Measurements from ENCODE around the gene SREBF2.
A peak's percentile ranks its signal among the peaks of the same experiment; 100 is the strongest.
"Not testable (repeated sequence)": the region's sequence is repeated elsewhere in the genome, so short reads cannot be mapped to it uniquely, and the experiment has no call there.

The SREBF2 gene

DNA sequence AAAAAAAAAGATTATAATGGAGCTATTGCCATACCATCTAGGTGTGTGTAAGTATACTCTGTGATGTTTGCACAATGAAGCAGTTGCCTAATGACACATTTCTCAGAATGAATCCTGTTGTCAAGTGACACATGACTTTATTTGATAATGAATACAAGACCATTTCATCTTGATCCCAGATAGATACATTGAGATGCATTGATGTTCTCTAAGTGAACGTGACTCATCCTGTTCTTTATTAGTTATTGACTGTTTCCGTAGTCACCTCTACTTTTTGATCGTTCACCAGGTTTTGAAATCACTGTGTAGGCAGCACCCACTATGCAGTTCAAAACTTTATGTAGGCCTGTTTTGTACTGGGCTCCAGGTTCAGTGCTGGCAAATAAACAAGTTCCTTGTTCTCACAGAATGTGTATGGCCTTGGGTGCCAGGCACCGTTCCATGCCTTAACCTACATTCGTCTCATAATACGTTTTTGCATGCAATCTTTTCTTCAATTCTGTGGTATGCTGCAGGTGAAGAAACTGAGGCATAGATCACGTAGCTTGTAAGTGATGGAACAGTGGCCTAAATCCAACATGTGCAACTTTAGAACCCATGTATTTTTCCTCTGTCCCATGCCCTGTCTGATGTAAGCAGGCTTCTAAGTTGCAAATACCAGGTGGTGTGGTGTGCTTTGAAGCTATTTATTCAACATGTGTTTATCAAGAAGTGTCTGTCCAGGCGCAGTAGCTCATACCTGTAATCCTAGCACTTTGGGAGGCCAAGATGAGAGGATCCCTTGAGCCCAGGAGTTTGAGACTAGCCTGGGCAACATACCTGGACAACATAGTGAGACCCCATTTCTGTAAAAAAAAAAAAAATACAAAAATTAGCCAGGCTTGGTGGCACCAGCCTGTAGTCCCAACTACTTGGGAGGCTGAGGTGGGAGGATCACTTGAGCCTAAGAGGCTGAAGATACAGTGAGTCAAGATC, 10.4 kb downstream of the SREBF2 start:
- no peak for DNase-seq

- DNase-seq, result no peak
Measured at GRCh38 chr22:41844036-41844435, 11.1 kb downstream of the SREBF2 start.

DNA sequence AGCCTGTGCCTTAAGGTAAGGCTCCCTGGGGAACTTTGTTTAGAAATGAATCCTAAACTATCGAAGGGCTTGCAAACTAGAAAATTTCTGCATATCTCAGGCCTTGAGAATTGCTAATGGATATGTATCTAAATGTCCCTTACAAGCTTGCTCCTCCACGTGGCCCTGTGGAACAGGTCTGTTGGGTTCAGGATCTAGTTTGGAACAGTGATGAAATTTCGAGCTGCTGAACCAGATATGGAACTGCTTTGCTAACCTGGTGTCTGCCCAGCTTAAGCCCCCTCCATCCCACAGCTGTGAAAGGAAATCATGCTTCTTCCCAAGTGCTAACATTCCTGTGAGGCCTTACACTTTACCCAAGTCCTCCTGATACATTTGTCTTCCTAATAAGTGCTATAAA, 11.6 kb downstream of the SREBF2 start:
- DNase-seq, result no peak

DNA sequence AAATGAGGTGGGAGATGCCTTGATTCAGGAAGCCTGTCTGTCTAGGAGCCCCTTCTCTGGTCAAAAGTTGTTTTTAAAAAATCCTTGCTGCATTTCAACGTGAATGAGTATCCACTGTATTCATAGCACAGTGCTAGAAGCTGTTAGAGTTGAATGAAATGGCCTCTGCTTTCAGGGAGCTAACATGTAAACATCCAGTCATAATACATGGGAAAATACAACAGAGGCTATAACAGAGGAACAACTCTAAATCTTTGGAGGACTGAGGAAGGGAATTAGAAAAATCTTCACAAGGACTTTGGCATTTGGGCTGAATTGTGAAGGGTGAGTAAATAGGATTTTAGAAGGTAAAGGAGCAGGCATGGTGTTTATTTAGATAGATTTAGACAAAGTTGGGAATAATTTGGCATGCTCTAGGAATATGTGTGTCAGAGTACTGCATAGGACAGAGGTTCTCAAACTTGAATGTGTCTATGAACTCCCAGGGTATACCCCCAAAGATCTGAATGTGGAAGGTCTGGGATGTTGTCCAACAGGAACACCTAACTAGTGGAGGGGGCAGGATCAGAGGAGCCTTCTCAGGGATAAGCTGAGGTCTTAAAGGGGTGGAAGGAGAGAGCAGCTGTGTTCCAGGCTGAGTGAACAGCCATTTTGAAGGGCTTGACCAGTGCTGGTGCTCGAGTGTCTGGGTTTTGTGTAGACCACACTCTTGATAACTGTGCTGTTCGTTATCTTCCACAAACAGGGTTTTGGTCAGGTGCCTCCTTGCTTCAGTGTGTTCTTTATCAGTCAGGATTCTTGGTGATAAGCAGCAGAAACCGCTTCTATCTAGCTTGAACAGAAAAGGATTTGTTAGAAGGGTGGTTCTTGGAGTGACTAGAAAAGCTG, 12.7 kb downstream of the SREBF2 start:
- DNase-seq, result no peak

DNA sequence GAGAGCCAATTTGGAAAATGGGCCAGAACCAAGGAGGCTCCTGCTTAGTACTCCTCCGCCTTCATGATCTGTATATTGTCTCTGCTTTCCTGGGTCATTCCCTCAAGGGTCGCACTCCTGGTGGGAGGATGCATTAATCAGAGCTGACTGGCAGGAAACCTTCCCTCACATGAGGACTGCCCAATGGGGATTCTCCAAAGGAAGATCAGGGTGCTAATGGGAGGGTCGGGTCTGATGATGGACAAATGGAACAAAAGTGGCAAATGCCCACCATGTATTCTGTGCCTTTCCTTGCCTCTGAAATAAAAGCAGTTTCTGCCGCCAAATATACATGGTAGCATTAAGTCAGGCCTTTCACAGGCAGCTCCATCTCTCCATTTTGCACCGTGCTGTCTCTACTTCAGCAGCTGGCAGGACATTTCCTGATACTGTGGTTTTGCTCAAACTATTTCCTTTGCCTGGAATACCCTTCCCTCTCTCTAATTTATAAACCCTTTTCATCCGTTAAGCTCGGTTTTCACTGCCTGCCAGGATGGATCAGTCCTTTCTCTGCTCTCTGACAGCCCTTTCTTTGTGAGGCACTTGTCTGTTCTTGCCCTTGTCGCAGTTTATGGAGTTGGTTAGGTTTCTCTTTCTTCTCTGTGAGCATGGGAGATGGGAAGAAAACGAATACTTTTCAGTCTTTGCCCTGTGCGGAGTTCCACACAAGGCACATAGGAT, 13.5 kb downstream of the SREBF2 start:
- DNase-seq, result no peak

- no peak for DNase-seq
Measured at GRCh38 chr22:41847300-41847699, 14.4 kb downstream of the SREBF2 start.

GRCh38 chr22:41848468-41848867, 15.6 kb downstream of the SREBF2 start:
- DNase-seq, result no peak

- no peak for DNase-seq
Measured at GRCh38 chr22:41856469-41856868, 23.6 kb downstream of the SREBF2 start.

GRCh38 chr22:41857155-41857859, 24.4 kb downstream of the SREBF2 start:
- peak; percentile 84 to 86 for DNase-seq

DNA sequence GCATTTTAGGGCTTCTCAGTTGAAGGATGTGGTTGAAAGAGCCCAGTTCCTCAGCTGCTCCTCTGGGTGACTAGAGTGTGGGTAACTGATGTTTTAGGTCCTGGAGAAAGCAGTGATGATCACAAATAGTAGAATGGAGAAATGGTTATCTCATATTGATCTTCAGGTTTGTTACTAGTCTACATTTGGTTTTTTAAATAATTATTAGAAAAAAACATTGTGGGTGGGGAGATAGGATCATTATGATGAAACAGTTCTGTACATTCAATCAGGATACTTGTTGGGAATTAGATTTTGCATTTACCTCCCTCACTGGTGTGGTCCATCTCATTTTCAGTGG, 24.9 kb downstream of the SREBF2 start:
- DNase-seq, result no peak

GRCh38 chr22:41862160-41862529, 29.2 kb downstream of the SREBF2 start:
- peak; percentile 62 to 65 for DNase-seq

- DNase-seq, result peak; percentile 45 to 65
Measured at GRCh38 chr22:41862530-41863266, 29.8 kb downstream of the SREBF2 start.

GRCh38 chr22:41863472-41863871, 30.6 kb downstream of the SREBF2 start:
- DNase-seq, result no peak

DNA sequence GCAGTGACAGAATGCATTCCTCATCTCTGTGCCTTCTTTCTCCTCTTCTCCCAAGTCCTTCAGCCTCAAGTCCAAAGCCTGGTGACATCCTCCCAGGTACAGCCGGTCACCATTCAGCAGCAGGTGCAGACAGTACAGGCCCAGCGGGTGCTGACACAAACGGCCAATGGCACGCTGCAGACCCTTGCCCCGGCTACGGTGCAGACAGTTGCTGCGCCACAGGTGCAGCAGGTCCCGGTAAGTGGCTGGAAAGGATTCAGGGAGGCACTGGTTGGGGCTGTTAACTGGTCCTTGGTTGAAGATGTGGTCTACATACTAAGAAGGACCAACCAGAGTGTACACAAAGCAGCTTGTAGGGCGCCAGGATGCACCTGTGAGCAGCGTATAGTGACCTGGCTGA, 35.7 kb downstream of the SREBF2 start:
- no peak for DNase-seq

GRCh38 chr22:41870081-41870480, 37.2 kb downstream of the SREBF2 start:
- DNase-seq, result not testable (repeated sequence)

- no peak for DNase-seq
Measured at GRCh38 chr22:41870786-41871185, 37.9 kb downstream of the SREBF2 start.

DNA sequence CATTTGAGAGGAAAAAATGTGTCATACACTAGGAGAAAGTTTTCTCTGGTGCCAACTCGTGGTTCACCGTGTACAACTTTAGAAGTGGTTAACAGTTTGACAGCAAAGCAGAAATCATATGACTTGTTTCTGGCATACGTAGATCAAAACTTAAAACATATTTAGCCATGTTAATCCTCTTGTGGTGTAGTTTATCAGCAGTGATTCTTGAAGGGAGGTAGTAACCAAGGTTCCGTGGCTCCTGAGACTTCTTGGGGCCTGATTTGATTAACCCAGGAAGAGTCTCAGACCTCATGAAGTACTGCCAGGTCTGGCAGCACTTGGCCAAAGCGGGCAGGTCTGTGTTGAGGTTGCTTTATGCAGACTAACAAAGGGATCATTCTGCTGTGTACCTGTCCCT, 40.5 kb downstream of the SREBF2 start:
- peak in 1 of 2 donors; percentile 35 for DNase-seq

DNA sequence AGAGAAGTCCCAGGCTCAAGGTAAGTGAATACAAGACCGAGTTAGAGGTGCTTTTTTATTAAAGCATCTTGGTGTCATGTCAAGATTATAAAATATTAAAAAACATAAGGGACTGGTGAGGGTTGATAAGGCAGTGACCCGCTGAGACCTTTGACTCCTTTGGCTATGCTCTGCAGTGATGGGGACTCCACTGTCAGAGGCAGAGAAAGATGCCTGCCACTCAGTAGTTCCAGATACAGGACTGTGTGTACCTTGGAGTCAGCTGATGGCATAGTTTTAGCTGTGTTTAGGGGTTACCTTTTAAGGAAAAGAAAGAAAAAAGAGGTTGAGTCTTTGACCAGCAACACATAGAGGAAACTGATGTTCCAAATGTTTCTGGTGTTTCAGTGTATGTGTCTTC, 41.2 kb downstream of the SREBF2 start:
- DNase-seq, result no peak

DNA sequence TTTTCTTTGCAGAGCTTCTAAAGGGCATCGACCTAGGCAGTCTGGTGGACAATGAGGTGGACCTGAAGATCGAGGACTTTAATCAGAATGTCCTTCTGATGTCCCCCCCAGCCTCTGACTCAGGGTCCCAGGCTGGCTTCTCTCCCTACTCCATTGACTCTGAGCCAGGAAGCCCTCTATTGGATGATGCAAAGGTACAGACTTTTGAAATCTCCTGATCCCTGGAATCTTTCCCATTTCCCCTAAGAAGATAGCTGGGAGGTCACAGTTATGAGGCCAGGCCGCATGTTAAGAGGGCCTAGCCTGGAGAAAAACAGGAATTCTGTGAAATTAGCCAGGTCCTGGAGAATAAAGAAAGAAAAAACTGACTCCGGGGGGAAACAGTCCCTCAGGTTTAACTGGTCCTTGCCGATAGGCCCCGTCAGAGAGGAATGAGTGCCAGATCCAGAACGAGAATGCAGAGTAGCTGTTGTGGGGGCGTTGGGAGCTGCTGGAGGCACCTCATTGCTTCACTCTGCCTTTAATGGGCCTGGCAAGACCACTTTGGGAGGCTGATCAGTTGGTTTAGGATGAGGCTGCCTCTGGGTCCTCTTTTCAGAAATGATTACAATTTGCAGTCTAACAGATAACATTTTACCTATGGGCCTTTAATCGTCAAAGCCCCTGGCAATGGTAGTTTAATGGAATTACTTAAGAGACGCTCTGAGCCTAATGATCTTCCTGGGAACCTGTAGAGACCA, 42.8 kb downstream of the SREBF2 start:
- DNase-seq, result no peak

- no peak for DNase-seq
Measured at GRCh38 chr22:41876275-41876674, 43.4 kb downstream of the SREBF2 start.

DNA sequence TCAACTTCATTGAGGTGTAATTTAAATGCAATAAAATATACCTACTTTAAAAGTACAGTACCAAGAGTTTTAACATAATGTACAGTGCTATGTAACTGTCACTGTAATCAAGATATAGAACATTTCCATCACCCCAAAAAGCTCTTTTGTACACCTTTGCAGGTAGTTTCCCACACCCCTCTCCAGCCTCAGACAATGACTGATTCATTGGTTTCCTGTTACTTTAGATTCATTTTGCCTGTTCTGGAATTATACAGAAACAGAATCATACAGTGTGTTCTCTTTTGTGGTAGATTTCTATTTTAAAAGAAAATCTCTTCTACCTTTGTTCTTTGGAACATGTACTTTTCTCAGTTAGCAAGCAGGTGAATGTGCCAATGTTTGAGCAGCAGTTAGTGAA, 43.8 kb downstream of the SREBF2 start:
- peak in 1 of 2 donors; percentile 18 for DNase-seq
